Heart right ventricle (tissue), 16 donors: ENCODE data around the gene PRKCE. TPM values are rescaled to one million over a fixed set of nuclear protein-coding genes. Genes with fewer than 3 reads are reported as not detected.

Experiments
- ATAC-seq, 8 donors: fragments of 200-7000 bp; cut with Tn5 transposase; one replicate each; pipeline ENCODE4 v1.9.1; 2020; ENCODE audit warnings: mild to moderate bottlenecking in 8 of 8, moderate library complexity in 8 of 8, moderate number of reproducible peaks in 1 of 8
- DNase-seq, 2 donors: peaks; one replicate each; pipeline ENCODE4 v3.0.0-alpha.2; 2020
- H3K27ac ChIP-seq, 10 donors: fragments of 200-600 bp; sonication (generic) in 2 of 10; one replicate each; pipeline versions ENCODE4 v1.5.0 to v1.8.0; 2020 to 2022; ENCODE audit warnings: mild to moderate bottlenecking in 3 of 10
- H3K27me3 ChIP-seq, 7 donors: fragments of 200-600 bp; one replicate each; pipeline ENCODE4 v1.8.0; 2021 to 2022; ENCODE audit warnings: mild to moderate bottlenecking in 2 of 7
- H3K36me3 ChIP-seq, 9 donors: fragments of 200-600 bp; sonication (generic) in 1 of 9; one replicate each; pipeline versions ENCODE4 v1.5.0 to v1.8.0; 2020 to 2022; ENCODE audit warnings: mild to moderate bottlenecking in 2 of 9
- H3K4me1 ChIP-seq, 9 donors: fragments of 200-600 bp; sonication (generic) in 1 of 9; one replicate each; pipeline versions ENCODE4 v1.5.0 to v1.8.0; 2020 to 2022; ENCODE audit warnings: mild to moderate bottlenecking in 4 of 9
- H3K4me3 ChIP-seq, 10 donors: fragments of 200-600 bp; sonication (generic) in 2 of 10; one replicate each; pipeline versions ENCODE4 v1.5.0 to v1.8.0; 2020 to 2022; ENCODE audit warnings: mild to moderate bottlenecking in 7 of 10, moderate library complexity in 2 of 10
- H3K9me3 ChIP-seq, 11 donors: fragments of 200-600 bp in 10 of 11; sonication (generic) in 2 of 11; one replicate each; pipeline versions ENCODE4 v1.5.0 to v1.8.0; 2013 to 2022; ENCODE audit warnings: mild to moderate bottlenecking in 2 of 11, control low read depth in 1 of 11, moderate library complexity in 1 of 11
- CTCF ChIP-seq, 9 donors: fragments of 200-600 bp; sonication (generic) in 2 of 9; IDR thresholded peaks; one replicate each; pipeline versions ENCODE4 v1.5.0 to v1.8.0; 2021 to 2022; ENCODE audit warnings: antibody characterized with exemption in 9 of 9, mild to moderate bottlenecking in 5 of 9, moderate library complexity in 1 of 9
- WGBS, 2 donors: extraction: QIAGEN DNeasy Blood & Tissue Kit; methylation state at CpG; one replicate each; pipeline ENCODE4 v1.1.7; 2013; ENCODE audit warnings: inconsistent platforms in 1 of 2; 5-methylcytosine and 5-hydroxymethylcytosine counted together
- intact Hi-C, 10 donors: fragments of 100-400 bp; cut with DNase I; formaldehyde crosslinking; loops; one replicate each; pipeline versions ENCODE4 v1.11.1 to v1.14.2; 2022
- polyA plus RNA-seq, 2 donors: library from polyadenylated mRNA; stranded (reverse); fragments of 200-250 nt; gene quantifications; one replicate each; pipeline ENCODE4 v1.2.3, GENCODE V29; 2013
- total RNA-seq, 10 donors: library from RNA; stranded (reverse); fragmentation: NEBNext Ultra II Directional in 3 of 10; extraction: Animal tissue kit (Norgen Biotek cat#: 25700) in 3 of 10; gene quantifications; one replicate each; pipeline versions ENCODE4 v1.2.1 to v1.2.4, GENCODE V29; 2021 to 2023
- donor health status: Arrhythmogenic right ventricular cardiomyopathy.
- donor health status: ischemic (EF 13 %, LVEDD 7.1; RV severe dilation, severe dysfunction).
- donor health status: healthy with polysubstance abuse.
- donor health status: DM: no; HTN: yes; CAD: no.
- donor health status: DM: no; HTN: no; CAD: no.
- donor health status: ischemic (EF 25% LVEDD 6.9; RV normal size, moderate dysfunction).
- donor health status: ischemic (EF 25% LVEDD 5.7; RV mildly dilated, moderate dysfunction).
- donor health status: healthy.
- donor health status: DM: yes; HTN: yes; CAD: no.
- donor health status: Ischemic cardiomyopathy.
- donor health status: ischemic (EF 35%, LVEDD 5.7; RV mildly dilated, moderate dysfunction).
- donor health status: nonischemic (EF 11% LVEDD 7.7; RV severe dilation, severe dysfunction).
- donor health status: DM: yes; HTN: yes; CAD: no.
- donor health status: PGD.
- donor health status: ischemic (EF 29% LVEDD 5.4; RV normal size, mild dysfunction).
- donor health status: nonischemic (EF 23%, LVEDD 6.1; RV moderate dilation, normal function).

Gene PRKCE
- total and polyA plus RNA-seq, 12 donors, result 3.7 to 22.7 (median 16.7) TPM

- Histone ChIP-seq H3K9me3 (no peaks in the 10 kb centered on the region), H3K36me3 (peaks cover 0 to 4% (median 0%) of the 10 kb centered on the region in 9 donors), H3K4me3 (peak overlapping the region; percentile 43 to 94 (median 78)), H3K27ac (peak overlapping the region in 1 of 10 donors; percentile 98), H3K27me3 (no peaks in the 10 kb centered on the region), H3K4me1 (peaks cover 12 to 52% (median 34%) of the 10 kb centered on the region in 9 donors)
- TF ChIP-seq CTCF (IDR thresholded peaks at IDR 0.05), result no peak
- ATAC-seq (no peak), DNase-seq (no peak)
- WGBS, 2 donors, result 77 to 82% methylated on average over 5 of the region's 5 CpGs
- intact Hi-C loops, result loop anchor here in 4 of 10 donors (5.0 kb wide), 4 partner anchors 39 to 124 kb away; no protein-coding TSS in a partner anchor
Measured at GRCh38 chr2:45653122-45653913, 1.8 kb downstream of the PRKCE start.

GRCh38 chr2:45654250-45654649, 2.8 kb downstream of the PRKCE start:
- DNase-seq (no peak), ATAC-seq (no peak)
- TF ChIP-seq CTCF (IDR thresholded peaks at IDR 0.05), result no peak
- Histone ChIP-seq H3K9me3 (no peaks in the 10 kb centered on the region), H3K4me3 (no peak overlapping the region), H3K36me3 (peaks cover 0 to 4% (median 0%) of the 10 kb centered on the region in 9 donors), H3K27me3 (no peaks in the 10 kb centered on the region), H3K27ac (no peak overlapping the region), H3K4me1 (peaks cover 12 to 42% (median 28%) of the 10 kb centered on the region in 9 donors)
- intact Hi-C loops, result loop anchor here in 4 of 10 donors (5.0 kb wide), 4 partner anchors 38 to 123 kb away; no protein-coding TSS in a partner anchor
- WGBS, 2 donors, result 78 to 84% methylated on average over 3 of the region's 3 CpGs

DNA sequence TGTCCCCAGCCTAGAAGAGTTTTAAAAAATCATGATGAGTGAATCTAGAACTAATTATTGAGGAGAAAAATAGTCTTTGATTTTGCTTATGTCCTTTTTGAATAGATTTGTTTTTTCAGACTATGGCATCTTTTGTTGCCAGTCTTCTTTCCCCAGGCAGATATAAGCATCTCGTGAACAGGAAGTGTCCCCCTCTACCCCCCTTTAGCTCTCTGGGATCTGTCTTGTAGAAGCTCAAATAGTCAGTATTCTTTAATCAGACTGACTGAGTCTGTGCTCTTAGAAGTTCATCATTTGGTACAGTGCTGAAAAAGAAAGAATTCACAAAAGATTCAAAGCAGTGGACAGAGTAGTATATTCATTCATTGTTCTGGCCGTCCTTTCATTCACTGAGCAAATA, 10.4 kb downstream of the PRKCE start:
- WGBS, 2 donors, result 79 to 83% methylated on average over 2 of the region's 2 CpGs
- intact Hi-C loops, result no loop called here
- Histone ChIP-seq H3K9me3 (no peaks in the 10 kb centered on the region), H3K27ac (no peak overlapping the region), H3K36me3 (peaks cover 0 to 4% (median 0%) of the 10 kb centered on the region in 9 donors), H3K27me3 (no peaks in the 10 kb centered on the region), H3K4me3 (no peak overlapping the region), H3K4me1 (peaks cover 0 to 12% (median 0%) of the 10 kb centered on the region in 9 donors)
- DNase-seq (no peak), ATAC-seq (no peak)
- no peak for TF ChIP-seq CTCF (IDR thresholded peaks at IDR 0.05)

GRCh38 chr2:45664635-45665261, 13.3 kb downstream of the PRKCE start:
- Histone ChIP-seq H3K4me1 (peaks cover 0 to 25% (median 13%) of the 10 kb centered on the region in 9 donors), H3K27me3 (no peaks in the 10 kb centered on the region), H3K36me3 (no peaks in the 10 kb centered on the region), H3K27ac (no peak overlapping the region), H3K9me3 (no peaks in the 10 kb centered on the region), H3K4me3 (no peak overlapping the region)
- 55 to 57% methylated on average over 2 of the region's 2 CpGs for WGBS, 2 donors
- intact Hi-C loops, result no loop called here
- DNase-seq, result no peak
- no peak for TF ChIP-seq CTCF (IDR thresholded peaks at IDR 0.05)
- no peak for ATAC-seq
